ENCODE data around the gene GAPDHS.
A peak's percentile ranks its signal among the peaks of the same experiment; 100 is the strongest.

Gene GAPDHS

GRCh38 chr19:35558400-35559280 is 25.4 kb downstream of the GAPDHS start:
- no peak for DNase-seq

GRCh38 chr19:35559281-35559659 is 26.0 kb downstream of the GAPDHS start:
- no peak for DNase-seq

GRCh38 chr19:35559781-35560180 is 26.5 kb downstream of the GAPDHS start:
- DNase-seq: no peak

GRCh38 chr19:35560271-35560670 is 27.0 kb downstream of the GAPDHS start:
- no peak for DNase-seq

- no peak for DNase-seq
Observed at GRCh38 chr19:35560677-35561076, 27.4 kb downstream of the GAPDHS start.

GRCh38 chr19:35561436-35561835 is 28.2 kb downstream of the GAPDHS start:
- DNase-seq: no peak

GRCh38 chr19:35562336-35562735 is 29.1 kb downstream of the GAPDHS start:
- DNase-seq: no peak

- DNase-seq: no peak
Observed at GRCh38 chr19:35562776-35563175, 29.5 kb downstream of the GAPDHS start.

GRCh38 chr19:35563207-35563829 is 30.1 kb downstream of the GAPDHS start, which contains the start of gene ATP4A:
Gene ATP4A, minus strand, starts transcription at chr19:35563658. Its CDS starts 29 bp downstream, at chr19:35563629.
- DNase-seq: no peak

GRCh38 chr19:35565016-35565856 is 32.0 kb downstream of the GAPDHS start:
- DNase-seq: no peak

- no peak for DNase-seq
Observed at GRCh38 chr19:35566738-35567137, 33.5 kb downstream of the GAPDHS start.

- DNase-seq: no peak
Observed at GRCh38 chr19:35569281-35569781, 36.1 kb downstream of the GAPDHS start.

- DNase-seq: no peak
Observed at GRCh38 chr19:35571406-35571965, 38.2 kb downstream of the GAPDHS start.

GRCh38 chr19:35577918-35578317 is 44.7 kb downstream of the GAPDHS start:
- DNase-seq: no peak

GRCh38 chr19:35578707-35579106 is 45.5 kb downstream of the GAPDHS start:
- DNase-seq: no peak

GRCh38 chr19:35582760-35583159 is 49.5 kb downstream of the GAPDHS start:
- DNase-seq: no peak

- DNase-seq: no peak
Observed at GRCh38 chr19:35585848-35586247, 52.6 kb downstream of the GAPDHS start, which contains the start of gene PMIS2. Gene PMIS2, plus strand, starts transcription at chr19:35586173. Its CDS starts 87 bp downstream, at chr19:35586260.

GRCh38 chr19:35587321-35587720 is 54.1 kb downstream of the GAPDHS start:
- no peak for DNase-seq

- DNase-seq: no peak
Observed at GRCh38 chr19:35590875-35591274, 57.6 kb downstream of the GAPDHS start.

- DNase-seq: peak; percentile 56
Observed at GRCh38 chr19:35592226-35592625, 59.0 kb downstream of the GAPDHS start.
